ENCODE measurements around the gene SYNE2.

DNA sequence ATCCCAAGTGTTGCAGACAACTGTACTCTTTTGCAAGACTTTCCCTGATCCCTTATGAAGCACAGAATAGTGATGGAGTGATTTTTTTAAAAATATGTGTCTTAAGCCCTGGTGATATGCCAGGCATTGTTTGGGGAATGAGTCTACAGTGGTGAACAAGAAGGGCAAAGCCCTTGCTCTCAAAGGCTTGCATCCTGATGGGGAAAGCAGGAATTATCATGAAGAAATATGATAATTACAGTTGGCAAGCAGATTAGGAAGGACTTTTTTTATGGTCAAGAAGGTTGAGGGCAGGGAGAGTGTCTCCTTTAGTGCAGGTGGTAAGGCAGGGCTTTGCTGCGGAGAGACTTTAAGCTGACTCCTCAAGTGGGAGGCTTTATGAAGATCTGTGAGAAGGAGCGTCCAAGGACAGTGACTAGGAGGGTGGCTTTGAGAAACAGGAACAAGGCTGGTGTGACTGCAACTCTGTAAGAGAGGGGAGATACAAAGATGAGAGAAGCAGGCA is 100.2 kb downstream of the SYNE2 start:
- TF ChIP-seq, protein P1, sequence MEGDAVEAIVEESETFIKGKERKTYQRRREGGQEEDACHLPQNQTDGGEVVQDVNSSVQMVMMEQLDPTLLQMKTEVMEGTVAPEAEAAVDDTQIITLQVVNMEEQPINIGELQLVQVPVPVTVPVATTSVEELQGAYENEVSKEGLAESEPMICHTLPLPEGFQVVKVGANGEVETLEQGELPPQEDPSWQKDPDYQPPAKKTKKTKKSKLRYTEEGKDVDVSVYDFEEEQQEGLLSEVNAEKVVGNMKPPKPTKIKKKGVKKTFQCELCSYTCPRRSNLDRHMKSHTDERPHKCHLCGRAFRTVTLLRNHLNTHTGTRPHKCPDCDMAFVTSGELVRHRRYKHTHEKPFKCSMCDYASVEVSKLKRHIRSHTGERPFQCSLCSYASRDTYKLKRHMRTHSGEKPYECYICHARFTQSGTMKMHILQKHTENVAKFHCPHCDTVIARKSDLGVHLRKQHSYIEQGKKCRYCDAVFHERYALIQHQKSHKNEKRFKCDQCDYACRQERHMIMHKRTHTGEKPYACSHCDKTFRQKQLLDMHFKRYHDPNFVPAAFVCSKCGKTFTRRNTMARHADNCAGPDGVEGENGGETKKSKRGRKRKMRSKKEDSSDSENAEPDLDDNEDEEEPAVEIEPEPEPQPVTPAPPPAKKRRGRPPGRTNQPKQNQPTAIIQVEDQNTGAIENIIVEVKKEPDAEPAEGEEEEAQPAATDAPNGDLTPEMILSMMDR (IDR thresholded peaks at IDR 0.05): no peak
- TF ChIP-seq POLR2AphosphoS5 (IDR thresholded peaks at IDR 0.05; ENCODE audit: insufficient read depth in 1 of 2, low read depth in 1 of 2): no peak

Data from vagina (tissue), 2 donors.